CD4-positive, alpha-beta T cell treated with Interleukin-15 for 4 hours (primary cell): ENCODE data around the gene ABI2.

Source experiments
- DNase-seq: peaks from one replicate; pipeline ENCODE4 v3.0.0-alpha.2; 2020; ENCODE audit warnings: low spot score

The ABI2 gene

GRCh38 chr2:203480623-203481022 lies 152.4 kb downstream of the ABI2 start:
- DNase-seq = no peak

- DNase-seq = peak; percentile 62
These were observed 156.3 kb downstream of the ABI2 start for GRCh38 chr2:203484266-203485112.

GRCh38 chr2:203489531-203489930 lies 161.3 kb downstream of the ABI2 start:
- no peak for DNase-seq

DNA sequence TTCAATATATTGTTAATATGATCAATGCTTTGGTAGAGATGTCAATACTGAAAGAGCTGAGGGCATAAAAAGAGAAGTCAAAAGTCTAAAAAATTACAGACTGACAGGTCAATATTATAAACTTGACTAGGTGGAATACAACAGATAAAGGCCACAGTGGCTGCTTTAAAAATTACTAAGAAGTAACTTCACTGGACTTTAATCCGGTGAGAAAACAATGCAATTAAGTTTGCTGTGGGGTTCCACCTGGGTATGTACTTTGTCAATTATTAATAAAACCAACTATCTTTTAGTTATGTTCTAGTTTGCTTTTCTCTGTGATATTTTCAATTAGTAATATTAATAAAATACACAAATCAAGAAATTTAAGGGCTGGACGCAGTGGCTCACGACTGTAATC lies 162.2 kb downstream of the ABI2 start:
- DNase-seq = no peak

GRCh38 chr2:203492965-203493364 lies 164.8 kb downstream of the ABI2 start:
- DNase-seq = peak; percentile 4
